Body of pancreas (tissue), 4 donors: ENCODE measurements around the gene SEC31B.

ENCODE experiments used
- POLR2A ChIP-seq, 3 donors: fragments of 450-650 bp; IDR thresholded peaks; one replicate each; pipeline ENCODE4 v1.6.1; 2016; ENCODE audit warnings: antibody characterized with exemption in 3 of 3, mild to moderate bottlenecking in 2 of 3
- TF ChIP-seq, protein P1 (sequence below), 7 experiments: fragments of 450-650 bp in 4 of 7; fragments of 200-600 bp in 3 of 7; sonication (generic) in 3 of 7; IDR thresholded peaks; one replicate each; pipeline ENCODE4 v1.5.1; 2016 to 2019; ENCODE audit warnings: antibody characterized with exemption in 7 of 7

- TF ChIP-seq, protein P1, sequence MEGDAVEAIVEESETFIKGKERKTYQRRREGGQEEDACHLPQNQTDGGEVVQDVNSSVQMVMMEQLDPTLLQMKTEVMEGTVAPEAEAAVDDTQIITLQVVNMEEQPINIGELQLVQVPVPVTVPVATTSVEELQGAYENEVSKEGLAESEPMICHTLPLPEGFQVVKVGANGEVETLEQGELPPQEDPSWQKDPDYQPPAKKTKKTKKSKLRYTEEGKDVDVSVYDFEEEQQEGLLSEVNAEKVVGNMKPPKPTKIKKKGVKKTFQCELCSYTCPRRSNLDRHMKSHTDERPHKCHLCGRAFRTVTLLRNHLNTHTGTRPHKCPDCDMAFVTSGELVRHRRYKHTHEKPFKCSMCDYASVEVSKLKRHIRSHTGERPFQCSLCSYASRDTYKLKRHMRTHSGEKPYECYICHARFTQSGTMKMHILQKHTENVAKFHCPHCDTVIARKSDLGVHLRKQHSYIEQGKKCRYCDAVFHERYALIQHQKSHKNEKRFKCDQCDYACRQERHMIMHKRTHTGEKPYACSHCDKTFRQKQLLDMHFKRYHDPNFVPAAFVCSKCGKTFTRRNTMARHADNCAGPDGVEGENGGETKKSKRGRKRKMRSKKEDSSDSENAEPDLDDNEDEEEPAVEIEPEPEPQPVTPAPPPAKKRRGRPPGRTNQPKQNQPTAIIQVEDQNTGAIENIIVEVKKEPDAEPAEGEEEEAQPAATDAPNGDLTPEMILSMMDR (IDR thresholded peaks at IDR 0.05): no peak
- TF ChIP-seq POLR2A (IDR thresholded peaks at IDR 0.05): no peak
Observed at GRCh38 chr10:100560248-100560647, 40.6 kb upstream of the SEC31B start.
